SK-N-SH (cell line): ENCODE results near the gene TRIP4. TPM values are rescaled to one million over a fixed set of nuclear protein-coding genes. Genes with fewer than 3 reads are reported as not detected.

ENCODE experiments used
- CTCF ChIA-PET: fragments of 300-600, 350-600 bp; formaldehyde crosslinking; extraction: SDS; loops from one replicate; lab custom pipeline; 2021; lab: Yijun Ruan, JAX
- POLR2A ChIA-PET: fragments of 350-600 bp; sonication (Branson Sonifier 250); formaldehyde crosslinking; extraction: SDS; loops from one replicate; lab custom pipeline; 2020; ENCODE audit warnings: antibody characterized with exemption, inconsistent platforms; lab: Yijun Ruan, JAX
- DNase-seq: peaks from one replicate; pipeline ENCODE4 v3.0.0; 2012
- H2AFZ ChIP-seq: fragments of 200-600 bp; sonication (generic); 2 replicates; pipeline ENCODE4 v1.8.1; 2016; ENCODE audit warnings: antibody characterized with exemption, mild to moderate bottlenecking, low read depth
- H3F3A ChIP-seq: fragments of 200-600 bp; sonication (generic); replicated peaks from 2 replicates; pipeline ENCODE3; 2016; ENCODE audit warnings: antibody characterized with exemption, mild to moderate bottlenecking; ENCODE audit not compliant: insufficient read depth
- H3K27ac ChIP-seq, 2 experiments: fragments of 200-500 bp in 1 of 2; fragments of 200-600 bp in 1 of 2; sonication (Bioruptor generic) in 1 of 2; sonication (generic), shearing (Covaris generic) in 1 of 2; 2 replicates each; pipeline versions ENCODE4 v1.5.1 to v1.6.1; 2014 to 2016; ENCODE audit warnings: low read depth in 2 of 2, inconsistent platforms in 1 of 2, low read length in 1 of 2, mild to moderate bottlenecking in 1 of 2, mixed read lengths in 1 of 2
- H3K27me3 ChIP-seq: fragments of 200-600 bp; sonication (generic), shearing (Covaris generic); 2 replicates; pipeline ENCODE4 v1.6.1; 2016; ENCODE audit warnings: mixed run types; ENCODE audit not compliant: insufficient read depth
- H3K36me3 ChIP-seq, 2 experiments: fragments of 200-500 bp in 1 of 2; fragments of 200-600 bp in 1 of 2; sonication (Bioruptor generic) in 1 of 2; sonication (generic) in 1 of 2; replicated peaks in 1 of 2; 2 replicates each; pipeline versions ENCODE3 to v1.5.1; 2014 to 2016; ENCODE audit warnings: low read length in 1 of 2, mild to moderate bottlenecking in 1 of 2; ENCODE audit not compliant: insufficient read depth in 2 of 2, control insufficient read depth in 1 of 2
- H3K4me1 ChIP-seq, 2 experiments: fragments of 200-500 bp in 1 of 2; fragments of 200-600 bp in 1 of 2; sonication (Bioruptor generic) in 1 of 2; sonication (generic), shearing (Covaris generic) in 1 of 2; 2 replicates each; pipeline versions ENCODE4 v1.5.1 to v1.6.1; 2014 to 2016; ENCODE audit warnings: low read depth in 1 of 2, low read length in 1 of 2, mixed run types in 1 of 2; ENCODE audit not compliant: insufficient read depth in 2 of 2, control insufficient read depth in 1 of 2
- H3K4me2 ChIP-seq: fragments of 200-600 bp; sonication (generic), shearing (Covaris generic); 2 replicates; pipeline ENCODE4 v1.6.1; 2017; ENCODE audit warnings: mixed run types
- H3K4me3 ChIP-seq, 2 experiments: fragments of 200-500 bp in 1 of 2; fragments of 200-600 bp in 1 of 2; sonication (Bioruptor generic) in 1 of 2; sonication (generic), shearing (Covaris generic) in 1 of 2; 2 replicates each; pipeline versions ENCODE4 v1.5.1 to v1.8.1; 2014 to 2016; ENCODE audit warnings: low read depth in 2 of 2, inconsistent platforms in 1 of 2, low read length in 1 of 2, mild to moderate bottlenecking in 1 of 2, mixed read lengths in 1 of 2, moderate library complexity in 1 of 2
- H3K79me2 ChIP-seq: fragments of 200-600 bp; sonication (generic); 2 replicates; pipeline ENCODE4 v1.8.1; 2017; ENCODE audit warnings: mild to moderate bottlenecking; ENCODE audit not compliant: insufficient read depth
- H3K9ac ChIP-seq: fragments of 200-600 bp; sonication (generic); 2 replicates; pipeline ENCODE4 v1.6.1; 2017; ENCODE audit warnings: mixed run types
- H3K9me2 ChIP-seq: fragments of 200-600 bp; sonication (generic); 2 replicates; pipeline ENCODE4 v1.6.1; 2017; ENCODE audit warnings: mixed run types
- H3K9me3 ChIP-seq: fragments of 200-600 bp; sonication (generic); 2 replicates; pipeline ENCODE4 v1.6.1; 2017; ENCODE audit warnings: mixed run types, mild to moderate bottlenecking, moderate library complexity
- H4K20me1 ChIP-seq: fragments of 200-600 bp; sonication (generic); 2 replicates; pipeline ENCODE4 v1.6.1; 2017; ENCODE audit warnings: mild to moderate bottlenecking, mixed run types; ENCODE audit not compliant: insufficient read depth
- CHD2 ChIP-seq: fragments of 150-350 bp; IDR thresholded peaks from 2 replicates; pipeline ENCODE4 v1.6.1; 2018; ENCODE audit warnings: low read length; ENCODE audit not compliant: partially characterized antibody
- EP300 ChIP-seq, 2 experiments: IDR thresholded peaks; 2 replicates each; pipeline versions ENCODE4 v1.4.0 to v1.6.1; 2012; ENCODE audit warnings: borderline replicate concordance in 1 of 2, low read depth in 1 of 2, low read length in 1 of 2
- EZH2phosphoT487 ChIP-seq: fragments of 200-600 bp; sonication (generic); IDR thresholded peaks from 2 replicates; pipeline ENCODE4 v1.6.1; 2017; ENCODE audit warnings: low read depth, mixed run types, mild to moderate bottlenecking, antibody characterized with exemption, moderate library complexity, borderline replicate concordance
- FOSL2 ChIP-seq: IDR thresholded peaks from 2 replicates; pipeline ENCODE4 v1.4.0; 2012; ENCODE audit warnings: low read depth, mild to moderate bottlenecking, moderate library complexity, borderline replicate concordance
- FOXJ3 ChIP-seq: sonication (generic); formaldehyde crosslinking; IDR thresholded peaks from 2 replicates; pipeline ENCODE4 v1.5.1; 2020; ENCODE audit warnings: mild to moderate bottlenecking, missing genetic modification reagents
- FOXM1 ChIP-seq: IDR thresholded peaks from 2 replicates; pipeline ENCODE4 v1.4.0; 2012; ENCODE audit warnings: low read depth, mild to moderate bottlenecking
- GATA2 ChIP-seq: sonication (generic); formaldehyde crosslinking; IDR thresholded peaks from 2 replicates; pipeline ENCODE4 v1.5.0; 2020; ENCODE audit warnings: mild to moderate bottlenecking, missing genetic modification reagents
- JUND ChIP-seq: IDR thresholded peaks from 2 replicates; pipeline ENCODE4 v1.4.0; 2012
- MEF2A ChIP-seq: IDR thresholded peaks from 2 replicates; pipeline ENCODE4 v1.4.0; 2012; ENCODE audit warnings: low read depth, borderline replicate concordance
- NFIC ChIP-seq: IDR thresholded peaks from 2 replicates; pipeline ENCODE4 v1.4.0; 2012; ENCODE audit warnings: borderline replicate concordance
- NRF1 ChIP-seq: IDR thresholded peaks from 2 replicates; pipeline ENCODE4 v1.6.1; 2012; ENCODE audit warnings: low read depth, mild to moderate bottlenecking, low read length
- POLR2AphosphoS5 ChIP-seq: IDR thresholded peaks from 2 replicates; pipeline ENCODE4 v1.6.1; 2012; ENCODE audit warnings: low read depth, low read length
- RFX5 ChIP-seq: IDR thresholded peaks from 2 replicates; pipeline ENCODE4 v1.6.1; 2012; ENCODE audit warnings: mild to moderate bottlenecking, improper control_type of control experiment, low read length
- TAF1 ChIP-seq: IDR thresholded peaks from 2 replicates; pipeline ENCODE4 v1.6.1; 2012; ENCODE audit warnings: low read depth, mild to moderate bottlenecking, low read length, moderate library complexity, borderline replicate concordance
- YY1 ChIP-seq: IDR thresholded peaks from 2 replicates; pipeline ENCODE4 v1.4.0; 2012; ENCODE audit warnings: low read depth, mild to moderate bottlenecking
- whole genome bisulfite sequencing: methylation state at CpG from one replicate; pipeline ENCODE4 v1.1.6; 2017; ENCODE audit warnings: low lambda C conversion rate; 5-methylcytosine and 5-hydroxymethylcytosine counted together
- polyA plus RNA-seq, 3 experiments: library from polyadenylated mRNA; depleted of rRNA; stranded (reverse); fragments of >200 nt; gene quantifications; 2 replicates each; pipeline ENCODE4 v1.2.3, GENCODE V29; 2012
- TF ChIP-seq, protein P1 (sequence below): fragments of 150-350 bp; IDR thresholded peaks from 2 replicates; pipeline ENCODE4 v1.6.1; 2016; ENCODE audit warnings: mild to moderate bottlenecking, low read depth, low read length
- TF ChIP-seq, protein P2 (sequence below): fragments of 200-600 bp; sonication (generic); IDR thresholded peaks from 2 replicates; pipeline ENCODE4 v1.6.1; 2017; ENCODE audit warnings: antibody characterized with exemption, mild to moderate bottlenecking, moderate library complexity
- TF ChIP-seq, protein P3 (sequence below): IDR thresholded peaks from 2 replicates; pipeline ENCODE4 v1.4.0; 2012; ENCODE audit warnings: low read depth

TRIP4 gene
- polyA plus RNA-seq, 1 of the 3 experiments (the other 2 are of a cell fraction), result 14.5 TPM

DNA sequence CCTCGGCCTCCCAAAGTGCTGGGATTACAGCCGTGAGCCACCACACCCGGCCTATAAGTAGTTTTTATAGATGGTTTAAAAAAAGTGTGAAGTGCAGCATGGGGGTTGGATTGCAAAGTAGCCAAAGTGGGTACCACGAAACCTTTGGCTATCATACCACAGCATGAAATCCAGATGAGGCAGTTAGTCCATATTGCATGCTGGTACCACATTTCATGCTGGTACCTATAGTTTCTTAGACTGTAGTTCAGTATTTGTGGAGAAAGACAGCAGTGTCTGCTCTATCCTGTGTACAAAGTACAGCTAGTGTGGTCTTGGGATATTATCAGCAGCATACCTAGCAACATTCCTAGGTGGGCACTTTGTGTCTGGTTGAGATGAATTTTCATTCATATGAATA, 84.5 kb downstream of the TRIP4 start:
- no peak overlapping the region for H3K4me3 ChIP-seq
- peaks cover 61% of the 10 kb centered on the region for H4K20me1 ChIP-seq
- ChIA-PET CTCF (no interaction called here), POLR2A (no interaction called here)
- no peaks in the 10 kb centered on the region for H3K27me3 ChIP-seq
- H3K36me3 ChIP-seq, result peaks cover 0 to 26% of the 10 kb centered on the region in 2 experiments
- H3K9me2 ChIP-seq, result no peaks in the 10 kb centered on the region
- H3K9ac ChIP-seq, result no peak overlapping the region
- H3F3A ChIP-seq, result peaks cover 4% of the 10 kb centered on the region
- peaks cover 100% of the 10 kb centered on the region for H3K79me2 ChIP-seq
- no peak for TF ChIP-seq MEF2A
- TF ChIP-seq EP300 (IDR thresholded peaks at IDR 0.05; ENCODE audit: borderline replicate concordance in 1 of 2, low read depth in 1 of 2, low read length in 1 of 2), result no peak
- H3K9me3 ChIP-seq, result no peaks in the 10 kb centered on the region
- no peak overlapping the region for H3K4me2 ChIP-seq
- WGBS, result 96% methylated on average over 4 of the region's 4 CpGs
- H2AFZ ChIP-seq, result no peak overlapping the region
- H3K4me1 ChIP-seq, result no peaks in the 10 kb centered on the region
- no peak overlapping the region for H3K27ac ChIP-seq
- no peak for DNase-seq

DNA sequence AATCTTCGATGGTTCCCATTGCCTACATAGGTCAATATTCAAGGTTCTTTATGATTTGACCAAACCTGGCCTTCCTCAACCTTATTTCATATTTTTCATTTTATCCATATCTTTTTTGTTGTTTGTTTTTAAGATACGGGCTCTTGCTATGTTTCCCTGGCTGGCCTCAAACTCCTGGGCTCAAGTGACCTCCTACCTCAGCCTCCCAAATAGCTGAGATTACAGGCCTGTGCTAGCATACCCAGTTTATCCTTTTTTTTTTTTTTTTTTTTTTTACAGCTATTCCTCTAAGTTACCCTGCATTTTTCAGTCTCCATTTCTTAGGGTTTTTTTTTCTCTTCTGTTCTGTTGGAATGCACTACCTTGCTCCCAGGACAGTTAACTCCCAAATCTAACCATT, 87.2 kb downstream of the TRIP4 start:
- H3F3A ChIP-seq, result peaks cover 4% of the 10 kb centered on the region
- H2AFZ ChIP-seq, result no peak overlapping the region
- H3K4me3 ChIP-seq, result no peak overlapping the region
- H3K36me3 ChIP-seq, result peaks cover 0 to 18% of the 10 kb centered on the region in 2 experiments
- no peaks in the 10 kb centered on the region for H3K9me2 ChIP-seq
- peaks cover 58% of the 10 kb centered on the region for H4K20me1 ChIP-seq
- H3K79me2 ChIP-seq, result peaks cover 98% of the 10 kb centered on the region
- no peak overlapping the region for H3K4me2 ChIP-seq
- no peak overlapping the region for H3K27ac ChIP-seq
- WGBS, result 96% methylated on average over 2 of the region's 2 CpGs
- ChIA-PET CTCF (no interaction called here), POLR2A (interaction anchor here (0.6 kb wide), 1 partner anchor 114 kb away, joined by 3 read pairs; no protein-coding TSS in a partner anchor)
- no peak overlapping the region for H3K9ac ChIP-seq
- DNase-seq, result no peak
- TF ChIP-seq FOXM1, result no peak
- no peak for TF ChIP-seq TAF1
- TF ChIP-seq GATA2 (CRISPR knock-in tag), result no peak
- TF ChIP-seq FOSL2, result no peak
- TF ChIP-seq, protein P1, sequence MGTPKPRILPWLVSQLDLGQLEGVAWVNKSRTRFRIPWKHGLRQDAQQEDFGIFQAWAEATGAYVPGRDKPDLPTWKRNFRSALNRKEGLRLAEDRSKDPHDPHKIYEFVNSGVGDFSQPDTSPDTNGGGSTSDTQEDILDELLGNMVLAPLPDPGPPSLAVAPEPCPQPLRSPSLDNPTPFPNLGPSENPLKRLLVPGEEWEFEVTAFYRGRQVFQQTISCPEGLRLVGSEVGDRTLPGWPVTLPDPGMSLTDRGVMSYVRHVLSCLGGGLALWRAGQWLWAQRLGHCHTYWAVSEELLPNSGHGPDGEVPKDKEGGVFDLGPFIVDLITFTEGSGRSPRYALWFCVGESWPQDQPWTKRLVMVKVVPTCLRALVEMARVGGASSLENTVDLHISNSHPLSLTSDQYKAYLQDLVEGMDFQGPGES, result no peak
- H3K27me3 ChIP-seq, result no peaks in the 10 kb centered on the region
- H3K9me3 ChIP-seq, result no peaks in the 10 kb centered on the region
- no peaks in the 10 kb centered on the region for H3K4me1 ChIP-seq

DNA sequence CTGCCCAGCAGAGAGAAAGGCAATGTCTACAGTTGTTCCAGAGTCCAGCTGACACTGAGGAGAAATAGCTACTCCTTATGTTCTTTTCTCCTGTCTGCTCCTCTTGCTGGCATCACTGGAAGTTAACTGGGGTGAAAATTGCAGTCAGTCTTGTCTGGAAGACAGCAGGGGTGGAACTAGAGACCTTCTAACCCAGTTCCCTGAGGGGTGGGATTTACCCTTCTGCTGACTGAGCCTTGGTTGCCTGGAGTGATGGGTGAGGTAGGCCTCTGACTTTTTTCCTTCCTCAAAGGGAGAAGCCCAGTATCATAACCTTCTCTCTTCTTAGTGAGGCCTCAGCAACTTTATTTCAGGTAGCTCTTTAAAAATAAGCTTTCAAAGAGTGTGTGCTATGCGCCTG, 88.9 kb downstream of the TRIP4 start:
- Histone ChIP-seq H3K9me3 (no peaks in the 10 kb centered on the region), H3K27me3 (no peaks in the 10 kb centered on the region), H3K9me2 (no peaks in the 10 kb centered on the region), H3K4me2 (no peak overlapping the region), H3K79me2 (peaks cover 98% of the 10 kb centered on the region), H2AFZ (no peak overlapping the region), H3K4me1 (no peaks in the 10 kb centered on the region), H3K27ac (no peak overlapping the region), H3K9ac (no peak overlapping the region), H4K20me1 (peaks cover 46% of the 10 kb centered on the region), H3K4me3 (no peak overlapping the region), H3F3A (no peaks in the 10 kb centered on the region), H3K36me3 (peaks cover 0 to 5% of the 10 kb centered on the region in 2 experiments)
- TF ChIP-seq FOXM1 (no peak), FOXJ3 (CRISPR knock-in tag) (no peak), CHD2 (no peak), EP300 (IDR thresholded peaks at IDR 0.05; ENCODE audit: borderline replicate concordance in 1 of 2, low read depth in 1 of 2, low read length in 1 of 2) (no peak), NRF1 (no peak), YY1 (no peak), NFIC (no peak), EZH2phosphoT487 (no peak), POLR2AphosphoS5 (no peak), MEF2A (no peak), TAF1 (no peak), RFX5 (no peak), JUND (no peak)
- TF ChIP-seq, protein P2, sequence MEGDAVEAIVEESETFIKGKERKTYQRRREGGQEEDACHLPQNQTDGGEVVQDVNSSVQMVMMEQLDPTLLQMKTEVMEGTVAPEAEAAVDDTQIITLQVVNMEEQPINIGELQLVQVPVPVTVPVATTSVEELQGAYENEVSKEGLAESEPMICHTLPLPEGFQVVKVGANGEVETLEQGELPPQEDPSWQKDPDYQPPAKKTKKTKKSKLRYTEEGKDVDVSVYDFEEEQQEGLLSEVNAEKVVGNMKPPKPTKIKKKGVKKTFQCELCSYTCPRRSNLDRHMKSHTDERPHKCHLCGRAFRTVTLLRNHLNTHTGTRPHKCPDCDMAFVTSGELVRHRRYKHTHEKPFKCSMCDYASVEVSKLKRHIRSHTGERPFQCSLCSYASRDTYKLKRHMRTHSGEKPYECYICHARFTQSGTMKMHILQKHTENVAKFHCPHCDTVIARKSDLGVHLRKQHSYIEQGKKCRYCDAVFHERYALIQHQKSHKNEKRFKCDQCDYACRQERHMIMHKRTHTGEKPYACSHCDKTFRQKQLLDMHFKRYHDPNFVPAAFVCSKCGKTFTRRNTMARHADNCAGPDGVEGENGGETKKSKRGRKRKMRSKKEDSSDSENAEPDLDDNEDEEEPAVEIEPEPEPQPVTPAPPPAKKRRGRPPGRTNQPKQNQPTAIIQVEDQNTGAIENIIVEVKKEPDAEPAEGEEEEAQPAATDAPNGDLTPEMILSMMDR, result no peak
- TF ChIP-seq, protein P1, result no peak
- TF ChIP-seq, protein P3, sequence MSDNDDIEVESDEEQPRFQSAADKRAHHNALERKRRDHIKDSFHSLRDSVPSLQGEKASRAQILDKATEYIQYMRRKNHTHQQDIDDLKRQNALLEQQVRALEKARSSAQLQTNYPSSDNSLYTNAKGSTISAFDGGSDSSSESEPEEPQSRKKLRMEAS, result no peak
- WGBS, result 94% methylated on average over 1 of the region's 1 CpG
- no peak for DNase-seq
- POLR2A ChIA-PET, result no interaction called here
- CTCF ChIA-PET, result interaction anchor here (1.4 kb wide), 1 partner anchor 255 kb away, joined by 4 read pairs; no protein-coding TSS in a partner anchor
